HG03025 (cell line): ENCODE data around the gene STON2.
"Not testable (repeated sequence)": the region's sequence is repeated elsewhere in the genome, so short reads cannot be mapped to it uniquely, and the experiment has no call there.

ENCODE experiments used
- ATAC-seq: cut with Tn5 transposase; IDR thresholded peaks from one replicate; pipeline ENCODE4 v1.9.1; 2021; ENCODE audit warnings: mild to moderate bottlenecking, moderate library complexity; ENCODE audit not compliant: unreplicated experiment, low FRiP score

STON2 gene

DNA sequence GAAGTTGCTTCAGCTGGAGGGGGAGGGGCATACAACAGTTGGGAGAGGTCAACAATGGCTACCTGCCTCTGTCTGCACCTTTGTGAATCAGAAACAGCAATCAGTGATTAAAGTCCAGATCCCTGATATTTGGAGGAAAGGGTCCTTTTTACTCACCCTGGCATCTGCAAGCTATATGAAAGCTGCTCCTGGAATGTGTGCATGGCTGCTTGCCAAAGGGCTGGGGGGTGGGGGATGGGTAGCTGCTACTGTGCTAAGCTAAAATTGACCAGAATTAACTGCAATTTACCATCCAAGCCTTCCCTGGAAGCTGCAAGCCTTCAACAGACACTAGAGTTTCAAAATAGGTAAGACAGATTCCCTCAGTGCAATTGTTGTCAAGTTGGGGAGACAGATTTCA is 165.8 kb downstream of the STON2 start:
- no peak for ATAC-seq

DNA sequence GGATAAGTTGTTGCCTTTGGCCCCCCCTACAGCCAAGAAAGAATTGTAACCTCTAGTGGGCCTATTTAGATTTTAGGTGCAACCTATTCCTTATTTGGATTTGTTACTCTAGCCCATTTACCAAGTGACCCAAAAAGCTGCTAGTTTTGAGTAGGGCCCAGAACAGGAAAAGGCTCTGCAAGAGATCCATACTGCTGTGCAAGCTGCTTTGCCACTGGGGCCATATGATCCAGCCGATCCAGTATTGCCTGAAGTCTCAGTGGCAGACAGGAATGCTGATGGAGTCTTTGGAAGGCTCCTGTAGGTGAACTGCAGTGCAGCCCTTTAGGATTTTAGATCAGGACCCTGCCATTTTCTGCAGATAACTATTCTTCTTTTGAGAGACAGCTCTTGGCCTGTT is 166.5 kb downstream of the STON2 start:
- no peak for ATAC-seq

DNA sequence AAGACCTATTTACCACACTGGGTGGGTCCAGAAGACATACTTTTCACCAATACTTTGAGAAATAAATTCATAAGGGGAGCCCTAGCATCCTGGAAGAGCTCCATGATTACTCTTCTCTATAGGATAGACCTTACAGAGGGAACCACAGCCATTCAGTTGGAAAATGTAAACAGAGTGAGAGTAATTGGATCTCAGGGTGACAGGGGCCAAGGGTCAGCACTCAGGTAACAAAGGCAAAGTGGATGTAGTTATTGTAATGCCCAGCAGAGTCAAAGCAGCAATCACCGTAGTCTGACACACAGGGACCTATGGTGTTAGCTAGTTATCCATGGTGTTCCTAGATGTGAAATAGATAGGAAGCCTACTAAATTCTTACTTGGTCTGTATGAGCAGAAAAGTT is 168.6 kb downstream of the STON2 start:
- ATAC-seq, result no peak

DNA sequence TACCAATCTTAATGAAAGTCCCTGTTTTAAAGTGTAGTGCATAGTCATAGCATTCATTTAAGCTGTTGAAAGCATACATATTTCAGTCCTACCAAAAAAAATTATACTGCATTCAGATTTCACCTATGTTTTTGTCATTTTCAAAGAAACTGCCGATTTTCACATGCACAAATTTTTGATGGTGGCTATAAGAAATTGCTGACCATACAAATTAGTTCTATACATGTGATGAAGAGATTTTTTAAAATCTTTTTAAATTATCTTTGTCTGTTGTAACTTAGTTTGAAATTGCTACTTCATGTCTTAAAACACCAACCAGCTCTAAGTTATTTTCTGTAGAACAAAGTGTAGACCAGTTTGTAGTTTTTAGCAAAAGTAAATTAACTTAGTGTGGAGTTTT is 175.9 kb downstream of the STON2 start:
- ATAC-seq, result no peak

GRCh38 chr14:81223788-81224187 is 176.3 kb downstream of the STON2 start:
- not testable (repeated sequence) for ATAC-seq

DNA sequence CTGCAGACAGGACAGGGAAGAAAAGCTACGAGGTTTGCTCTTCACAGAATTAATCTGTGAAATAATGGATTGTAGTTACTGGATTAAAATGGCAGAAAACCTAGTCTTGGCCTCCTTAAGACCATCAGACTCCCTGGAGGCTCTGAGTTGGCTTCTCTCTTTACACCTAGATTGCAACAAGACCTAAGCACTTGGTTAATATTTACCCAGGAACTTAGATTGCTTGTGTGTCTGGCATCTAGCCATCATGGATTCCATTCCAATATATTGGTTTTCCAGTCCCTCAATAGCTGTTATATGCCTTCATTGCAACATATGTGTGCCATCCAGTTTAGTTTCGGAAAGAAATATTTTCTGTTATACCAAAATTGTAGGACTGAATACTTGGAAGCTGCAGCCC is 177.4 kb downstream of the STON2 start:
- no peak for ATAC-seq

GRCh38 chr14:81222126-81222525 is 178.0 kb downstream of the STON2 start:
- no peak for ATAC-seq

DNA sequence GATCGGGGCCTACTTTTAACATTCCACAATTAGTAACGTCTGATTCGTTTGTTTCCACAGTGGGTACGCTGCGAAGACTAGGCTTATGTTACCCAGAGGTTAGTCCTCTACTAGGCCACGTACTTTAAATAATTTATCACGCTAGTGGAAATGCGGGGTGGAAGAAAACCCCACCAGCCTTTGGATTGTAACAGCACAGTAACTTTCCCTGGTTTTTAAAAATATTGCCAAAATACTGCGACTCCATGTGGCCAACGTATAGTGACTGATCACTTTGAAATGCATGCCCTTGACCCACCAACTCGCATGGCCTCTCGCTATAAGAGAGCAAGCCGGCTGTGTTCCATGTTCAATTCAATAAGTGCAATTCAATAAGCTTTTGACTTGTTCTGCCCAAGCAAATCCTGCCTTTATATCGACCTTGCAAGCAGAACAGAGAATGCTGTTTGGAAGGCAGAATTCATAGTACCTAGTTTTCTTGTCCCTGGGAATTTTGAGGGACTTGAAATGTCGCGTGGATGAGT is 178.5 kb downstream of the STON2 start:
- no peak for ATAC-seq

DNA sequence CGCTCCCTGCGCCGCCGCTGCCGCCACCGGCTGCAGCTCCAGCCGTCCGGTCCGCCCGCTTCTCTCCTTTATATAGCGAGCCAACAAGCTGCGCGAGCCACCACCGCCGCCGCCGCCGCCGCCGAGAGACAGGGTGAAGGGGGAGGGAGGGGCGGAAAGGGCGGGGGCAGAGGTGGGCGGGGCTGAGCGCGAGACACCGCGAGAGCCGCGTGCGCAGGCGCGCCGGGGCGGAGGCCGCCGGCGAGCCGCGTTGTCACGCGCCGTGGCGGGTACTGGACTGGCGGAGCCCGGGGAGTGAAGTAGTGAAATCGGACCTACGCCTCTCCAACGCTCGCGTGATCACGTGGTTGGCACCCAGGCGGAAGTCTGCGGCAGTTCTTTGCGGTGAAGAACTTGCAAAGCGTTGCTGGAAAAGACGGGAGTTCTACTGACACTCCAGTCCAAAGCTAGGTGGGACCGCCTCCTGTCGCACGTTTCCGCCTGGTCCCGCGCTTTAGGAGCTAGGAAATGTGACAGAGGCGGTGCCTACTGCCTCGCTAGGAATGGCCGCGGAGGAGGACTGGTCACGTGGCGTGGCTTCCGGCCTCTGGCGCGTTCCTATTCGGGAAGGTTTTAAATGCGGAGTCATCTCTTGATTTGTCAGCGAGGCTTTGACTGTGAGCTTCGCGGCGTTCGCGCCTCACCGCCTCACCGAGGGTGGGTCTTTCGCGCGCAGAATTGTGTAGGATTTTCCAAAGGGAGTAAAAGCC is 179.1 kb downstream of the STON2 start, which contains the start of gene GTF2A1:
Gene GTF2A1, minus strand, starts transcription at position 130 of the 749 bp plus-strand sequence. CDS start 441 bp downstream, outside the sequence.
- peak; percentile 76 for ATAC-seq

DNA sequence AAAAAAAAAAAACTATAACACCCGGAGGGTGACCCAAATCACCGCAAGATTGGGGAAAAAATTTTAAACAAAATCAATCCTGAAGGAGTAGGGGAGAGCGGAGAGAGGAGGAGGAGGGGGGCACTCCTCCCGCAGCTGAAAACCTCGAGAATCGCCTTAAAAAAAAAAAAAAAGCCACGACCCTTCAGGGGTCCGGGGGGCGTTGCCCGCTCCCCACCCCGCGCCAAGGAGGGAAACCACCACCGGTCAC is 179.6 kb downstream of the STON2 start:
- ATAC-seq, result no peak

DNA sequence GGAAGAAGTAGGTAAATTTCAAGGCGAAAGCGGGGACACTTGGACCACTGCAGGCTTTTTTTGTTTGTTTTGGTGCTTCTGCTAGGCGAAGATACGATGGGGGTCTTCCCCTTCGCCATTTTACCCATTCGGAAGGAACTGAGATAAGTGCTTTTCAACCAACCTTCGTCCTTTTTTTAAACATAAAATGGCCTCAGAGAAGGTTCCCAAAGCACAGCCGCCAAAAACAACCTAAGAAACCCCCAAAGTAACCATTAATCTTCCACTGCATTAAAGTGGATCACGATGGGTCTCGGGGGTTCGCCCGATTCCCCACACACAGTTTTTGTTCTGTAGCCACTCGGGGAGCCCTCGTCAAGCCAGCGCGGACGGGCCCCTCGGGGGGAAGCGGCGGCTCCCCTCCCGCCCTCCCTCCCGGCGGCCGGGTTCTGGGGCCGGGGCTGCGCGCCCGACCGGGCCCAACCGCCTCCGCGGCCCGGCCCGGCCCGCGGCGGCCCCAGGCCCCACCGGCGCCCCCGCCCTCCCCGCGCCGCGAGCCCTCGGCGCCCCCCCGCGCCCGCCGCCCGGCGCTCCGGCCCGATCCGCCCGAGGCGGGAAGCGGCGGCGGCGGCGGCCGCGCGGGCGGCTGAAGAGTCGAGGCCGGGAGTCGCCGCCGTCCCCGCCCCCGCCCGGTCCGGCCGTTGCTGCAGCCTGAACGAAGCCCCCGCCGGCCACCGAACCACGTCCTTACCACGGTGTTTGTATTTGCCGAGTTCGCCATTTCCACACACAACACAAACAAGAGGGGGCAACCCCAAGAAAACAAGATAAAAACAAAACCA is 180.2 kb downstream of the STON2 start:
- ATAC-seq, result no peak

- ATAC-seq, result peak; percentile 54
Measured at GRCh38 chr14:81219210-81219758, 180.8 kb downstream of the STON2 start.

GRCh38 chr14:81211844-81212243 is 188.3 kb downstream of the STON2 start:
- ATAC-seq, result peak; percentile 51
